GM12872 (cell line): Measurements from ENCODE around the gene BAHCC1.

Experiments used
- CTCF ChIP-seq: IDR thresholded peaks from 3 replicates; pipeline ENCODE4 v1.5.1; 2011; ENCODE audit warnings: low read depth, mild to moderate bottlenecking, low read length, moderate library complexity; ENCODE audit not compliant: insufficient read depth

The BAHCC1 gene

GRCh38 chr17:81391936-81392908, 3.0 kb upstream of the BAHCC1 start:
- TF ChIP-seq CTCF = no peak

GRCh38 chr17:81392909-81393654, 2.2 kb upstream of the BAHCC1 start:
- no peak for TF ChIP-seq CTCF

GRCh38 chr17:81393684-81394376, 1.4 kb upstream of the BAHCC1 start:
- TF ChIP-seq CTCF = no peak

- no peak for TF ChIP-seq CTCF
Measured at GRCh38 chr17:81394377-81394920, 808 bp upstream of the BAHCC1 start.

- TF ChIP-seq CTCF = no peak
Measured at GRCh38 chr17:81395600-81396277, 482 bp downstream of the BAHCC1 start.

- no peak for TF ChIP-seq CTCF
Measured at GRCh38 chr17:81396278-81396721, 1.0 kb downstream of the BAHCC1 start.
